GM21360 (cell line): ENCODE results near the gene DNAJC5.

Source experiments
- ATAC-seq: cut with Tn5 transposase; IDR thresholded peaks from one replicate; pipeline ENCODE4 v1.9.1; 2021; ENCODE audit warnings: mild to moderate bottlenecking, moderate library complexity; ENCODE audit not compliant: unreplicated experiment

DNAJC5 gene

DNA sequence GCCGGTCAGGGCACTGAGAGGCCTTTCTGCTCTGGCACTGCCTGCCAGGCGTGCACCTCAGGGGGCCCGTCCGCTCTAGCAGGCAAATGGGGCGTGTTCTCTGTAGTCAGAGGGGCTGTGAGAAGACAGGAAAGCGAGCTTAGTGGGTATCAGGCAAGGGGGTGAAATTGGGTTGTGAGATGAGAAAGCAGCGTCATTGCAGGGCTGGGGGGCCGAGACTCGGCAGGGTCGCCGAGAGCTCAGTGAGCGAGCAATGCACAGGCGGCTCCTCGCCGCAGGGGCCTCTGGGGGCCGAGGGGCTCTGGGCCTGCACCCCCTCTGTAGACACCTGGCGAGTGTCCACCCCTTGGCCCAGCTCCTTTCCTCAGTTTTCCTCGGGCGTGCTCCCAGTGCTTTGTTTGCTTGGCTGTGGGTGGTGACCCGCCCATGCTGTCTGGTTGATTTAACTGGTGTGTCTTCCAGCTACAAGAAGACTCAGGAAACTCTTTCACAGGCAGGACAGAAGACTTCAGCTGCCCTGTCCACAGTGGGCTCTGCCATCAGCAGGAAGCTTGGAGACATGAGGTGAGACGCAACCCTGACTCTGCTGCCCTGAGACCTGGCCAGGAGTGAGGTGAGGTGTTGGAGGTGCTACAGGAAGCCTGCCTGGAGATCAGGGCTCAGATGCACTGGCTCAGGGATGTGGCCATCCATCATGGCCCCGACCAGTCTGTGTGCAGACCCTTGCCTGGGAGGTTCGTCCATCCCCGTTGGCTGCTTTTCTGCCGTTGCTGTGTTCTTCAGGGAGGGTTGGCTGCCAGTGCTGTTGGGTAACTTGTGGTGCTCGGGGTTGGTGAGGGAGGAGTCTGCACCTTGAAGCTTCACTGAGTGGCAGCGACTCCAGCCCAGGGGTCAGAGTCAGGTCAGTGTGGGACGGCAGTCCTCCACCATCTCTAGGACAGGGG lies 12.4 kb upstream of the DNAJC5 start:
- no peak for ATAC-seq

DNA sequence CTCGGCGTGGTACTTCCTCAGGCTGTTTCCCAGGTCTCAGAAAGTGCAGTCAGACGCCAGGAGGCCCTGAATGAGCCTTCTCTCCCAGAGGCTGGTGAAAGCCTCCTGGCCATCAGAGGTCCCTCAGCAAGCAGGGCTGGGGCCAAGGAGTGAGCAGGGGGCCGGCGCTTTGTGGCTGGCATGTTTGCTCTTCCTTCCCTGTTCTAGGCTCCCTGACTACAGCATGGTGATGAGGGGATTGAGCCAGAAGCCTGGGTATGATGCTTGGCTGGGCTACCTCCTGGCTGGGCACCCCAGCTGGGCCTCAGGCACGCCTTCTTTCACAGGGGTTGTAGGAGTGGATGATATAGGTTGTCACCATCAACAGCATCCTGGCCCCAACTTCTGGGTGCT lies 11.7 kb upstream of the DNAJC5 start:
- ATAC-seq = no peak

DNA sequence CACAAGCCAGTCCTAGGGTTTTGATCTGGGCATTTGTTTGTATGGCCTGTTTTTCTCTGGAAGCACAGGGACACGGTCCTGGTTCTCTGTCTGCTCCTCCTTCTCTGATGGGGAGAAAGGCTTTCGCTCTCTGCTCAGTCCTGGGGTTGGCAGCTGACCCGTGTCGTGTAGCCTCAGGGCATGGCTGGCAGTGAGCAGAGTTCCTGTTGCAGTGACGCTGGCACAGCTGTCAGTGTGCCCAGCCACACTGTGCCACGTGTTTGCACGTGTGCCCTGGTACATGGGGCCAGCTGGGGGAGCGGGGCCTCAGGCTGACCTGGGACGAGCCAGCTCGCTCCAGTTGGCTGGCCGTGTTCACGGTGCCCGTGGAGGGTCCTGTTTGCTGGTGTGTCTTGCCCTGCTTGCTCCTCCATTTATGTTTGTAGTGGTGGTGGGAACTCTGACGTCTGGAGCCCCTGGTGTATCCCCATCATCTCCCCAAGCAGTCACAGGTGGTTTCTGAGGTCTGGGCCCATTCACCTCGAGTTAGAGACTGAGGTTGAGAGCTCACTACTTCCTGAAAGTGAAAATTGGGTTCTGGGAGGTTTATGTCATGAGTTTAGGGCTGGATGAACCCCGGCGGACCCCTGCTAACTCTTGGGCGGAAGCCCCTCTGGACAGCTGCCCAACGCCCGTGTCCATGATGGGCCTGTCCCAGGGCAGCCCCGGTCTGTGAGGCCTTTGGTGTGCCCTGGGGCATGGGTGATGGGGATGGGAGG lies 10.2 kb upstream of the DNAJC5 start:
- ATAC-seq = no peak

DNA sequence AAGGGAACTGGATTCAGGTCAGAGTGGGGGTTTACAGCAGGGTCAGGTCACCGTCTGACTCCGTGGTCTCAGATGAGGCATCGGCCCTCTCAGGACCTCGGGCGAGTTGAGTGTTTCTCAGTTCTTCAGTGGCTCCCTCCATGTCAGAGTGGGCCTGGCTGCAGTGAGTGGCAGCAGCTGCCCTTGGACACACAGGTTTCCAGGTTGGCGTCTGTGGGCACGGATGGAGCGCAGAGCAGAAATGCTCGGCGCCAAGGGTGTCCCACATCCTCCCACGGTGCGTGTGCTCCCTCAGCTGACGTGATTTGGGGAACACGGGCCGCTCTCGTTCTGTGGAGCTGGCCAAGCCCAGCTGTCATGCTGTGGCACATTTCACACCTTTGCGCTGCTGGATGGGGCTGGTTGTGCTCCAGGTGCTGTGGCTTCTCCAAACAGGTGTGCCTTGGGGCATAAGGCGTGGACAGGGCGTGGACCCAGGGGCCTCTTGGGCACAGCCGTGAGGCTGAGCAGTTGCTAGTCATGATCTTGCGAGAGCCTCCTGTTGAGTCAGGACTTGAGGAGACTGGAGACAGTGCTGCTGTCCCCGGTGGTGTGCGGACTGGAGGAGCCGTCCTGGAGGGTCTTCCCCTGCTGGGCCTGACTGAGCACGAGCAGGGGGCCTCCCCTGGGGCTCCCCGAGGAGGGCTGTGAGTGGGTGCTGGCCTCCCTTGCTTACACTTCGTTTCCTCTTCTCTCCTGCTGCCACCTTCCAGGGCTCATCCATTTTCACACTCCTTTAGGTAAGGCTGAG lies 9.5 kb upstream of the DNAJC5 start:
- no peak for ATAC-seq

DNA sequence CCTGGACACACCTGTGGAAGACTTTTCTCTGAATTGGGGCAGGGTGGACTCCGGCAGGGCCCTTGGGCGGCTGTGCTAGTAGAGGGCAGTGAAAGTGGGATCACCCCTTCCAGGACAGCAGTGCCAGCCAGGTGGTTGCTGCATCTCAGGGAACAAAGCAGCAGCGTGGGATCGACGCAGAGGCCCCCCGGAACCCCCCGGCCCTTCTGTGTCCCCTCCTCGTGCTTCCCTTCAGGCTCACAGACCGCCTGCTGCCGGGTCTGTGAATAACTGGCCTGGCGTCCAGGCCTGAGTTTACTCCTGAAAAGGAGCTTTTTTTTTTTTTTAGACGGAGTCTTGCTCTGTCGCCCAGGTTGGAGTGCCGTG lies 8.9 kb upstream of the DNAJC5 start:
- ATAC-seq = no peak

DNA sequence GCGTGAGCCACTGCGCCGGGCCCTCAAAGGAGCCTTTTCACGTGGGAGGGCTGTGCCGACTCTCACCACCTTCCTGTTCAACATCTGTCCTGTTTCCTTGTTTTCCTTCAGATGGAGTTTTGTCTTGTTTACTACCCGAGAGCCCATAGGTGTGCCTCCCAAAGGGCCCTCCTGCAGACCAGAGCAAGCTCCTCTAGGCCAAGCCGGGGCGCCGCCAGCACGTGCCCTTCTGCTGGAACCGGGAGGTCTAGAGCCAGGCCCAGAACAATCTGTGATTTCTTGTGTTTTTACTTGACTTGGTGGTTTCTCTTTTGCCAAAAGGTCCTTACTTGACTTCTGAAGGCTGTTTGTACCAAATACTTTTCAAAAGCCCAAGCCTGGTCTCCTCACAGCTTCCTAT lies 8.0 kb upstream of the DNAJC5 start:
- no peak for ATAC-seq

DNA sequence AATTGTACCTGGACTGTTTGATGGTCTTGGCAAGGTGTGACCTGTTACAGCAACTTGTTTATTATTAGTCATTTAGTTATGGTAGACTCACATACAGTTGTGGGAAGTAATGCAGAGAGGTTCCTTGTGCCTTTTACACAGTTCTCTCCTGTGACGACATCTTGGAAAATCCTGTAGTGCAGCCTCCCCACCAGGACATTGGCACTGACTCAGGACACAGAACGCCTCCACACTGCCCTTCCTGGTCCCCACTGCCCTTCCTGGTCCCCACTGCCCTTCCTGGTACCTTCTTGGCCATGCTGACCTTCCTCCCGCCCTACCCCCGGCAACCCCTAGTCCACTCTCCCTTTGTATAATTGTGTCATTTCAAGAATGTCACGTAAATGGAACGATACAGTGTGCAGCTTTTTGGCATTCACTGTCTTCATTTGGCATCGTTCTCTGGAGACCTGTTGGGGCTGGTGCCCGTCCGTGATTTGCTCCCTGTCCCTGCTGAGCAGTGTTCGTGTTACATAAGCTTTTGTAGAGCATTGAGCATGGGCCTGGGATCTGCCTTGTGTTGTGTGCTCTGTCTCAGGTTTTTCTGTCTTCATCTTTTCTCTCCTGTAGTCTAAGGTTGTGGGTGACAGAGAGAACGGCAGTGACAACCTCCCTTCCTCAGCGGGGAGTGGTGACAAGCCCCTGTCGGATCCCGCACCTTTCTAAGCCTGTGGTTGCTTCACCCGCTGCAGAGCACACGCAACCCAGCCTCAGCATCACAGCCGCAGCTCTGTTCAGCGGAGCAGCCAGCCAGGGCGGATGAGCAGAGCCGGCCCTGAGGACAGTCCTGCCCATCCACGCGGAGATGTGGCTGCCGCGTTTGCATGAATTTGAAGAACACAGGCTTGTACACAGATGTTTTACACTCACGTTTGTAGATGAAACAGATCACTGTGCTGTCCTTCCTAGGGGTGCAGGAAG lies 5.4 kb upstream of the DNAJC5 start:
- ATAC-seq = no peak

DNA sequence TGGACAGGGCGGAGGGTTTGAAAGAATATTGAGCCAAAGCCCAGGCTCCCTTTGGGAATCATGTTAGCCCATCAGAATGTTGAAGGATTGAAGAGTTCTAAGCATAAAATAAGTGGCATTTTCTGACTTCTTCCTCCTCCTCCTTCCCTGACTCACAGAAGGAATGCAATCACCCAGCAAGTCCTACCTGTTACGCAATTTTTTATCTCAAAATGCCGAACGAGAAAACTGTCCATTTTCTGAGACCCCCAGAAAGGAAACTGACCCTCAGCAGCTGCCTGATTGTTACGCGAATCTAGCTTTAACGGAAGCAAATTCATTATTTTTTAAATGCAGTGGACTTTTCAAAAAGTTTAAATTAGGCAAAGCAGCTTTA lies 4.7 kb upstream of the DNAJC5 start:
- no peak for ATAC-seq

DNA sequence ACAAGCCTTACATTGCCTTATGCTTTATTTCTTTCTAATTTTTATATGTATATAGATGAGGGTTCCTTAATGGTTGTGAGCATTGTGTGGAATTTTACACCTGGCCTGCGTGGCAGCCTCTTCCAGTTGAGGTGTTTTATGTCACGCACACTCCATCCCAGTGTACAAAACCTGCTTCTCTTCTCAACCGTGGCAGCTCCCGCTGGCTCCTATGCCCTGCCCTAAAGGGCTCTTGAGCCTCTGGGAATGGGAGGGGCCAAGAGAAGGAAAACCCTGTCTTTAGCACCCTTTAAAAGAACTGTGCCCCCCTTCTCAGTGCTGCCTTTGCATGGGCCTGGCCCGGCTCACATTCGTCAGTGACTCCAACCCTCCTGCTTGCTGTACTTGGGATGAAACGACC lies 4.3 kb upstream of the DNAJC5 start:
- ATAC-seq = no peak

DNA sequence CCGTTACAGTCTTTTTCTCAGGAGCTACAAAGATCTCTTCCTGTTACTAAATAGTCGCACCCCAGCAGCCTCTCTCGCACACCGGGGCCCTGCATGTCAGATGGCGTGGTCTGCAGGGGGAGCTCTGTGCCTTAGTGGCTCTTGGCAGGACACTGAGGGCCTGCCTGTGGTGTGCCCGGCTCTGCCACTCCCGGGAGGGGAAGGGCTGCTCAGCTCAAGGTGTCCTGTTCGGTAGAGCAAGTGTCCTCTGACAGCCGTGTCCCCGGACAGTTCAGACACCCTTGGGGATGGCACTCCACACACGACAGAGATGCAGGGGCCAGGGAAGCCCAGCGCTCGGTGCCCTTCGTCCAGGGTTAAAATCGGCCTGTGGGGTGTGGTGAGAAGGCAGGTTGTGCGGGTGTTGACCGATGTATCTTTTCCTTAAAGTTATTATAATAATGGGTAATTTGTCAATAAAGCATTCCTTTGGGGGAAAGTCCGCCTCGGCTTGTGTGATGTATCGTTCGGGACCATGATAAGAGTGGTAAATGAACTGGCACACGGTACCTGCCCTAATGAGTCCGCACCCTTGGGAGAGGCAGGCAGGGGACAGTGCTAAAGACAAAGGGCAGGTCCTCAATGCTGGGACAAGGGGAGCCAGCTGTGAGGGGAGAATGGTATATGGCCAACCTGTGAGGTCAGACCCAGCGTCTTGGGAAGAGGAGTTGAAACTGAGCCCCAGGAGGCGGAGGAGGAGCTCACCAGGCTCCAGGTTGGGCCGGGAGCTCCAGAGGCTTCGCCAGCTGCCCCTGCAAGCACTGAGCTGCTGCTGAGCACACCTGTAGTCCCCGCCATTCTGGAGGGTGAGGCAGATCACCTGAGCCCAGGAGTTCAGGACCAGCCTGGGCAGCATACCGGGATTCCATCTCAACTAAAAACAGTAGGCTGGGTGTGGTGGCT lies 3.6 kb upstream of the DNAJC5 start:
- no peak for ATAC-seq

DNA sequence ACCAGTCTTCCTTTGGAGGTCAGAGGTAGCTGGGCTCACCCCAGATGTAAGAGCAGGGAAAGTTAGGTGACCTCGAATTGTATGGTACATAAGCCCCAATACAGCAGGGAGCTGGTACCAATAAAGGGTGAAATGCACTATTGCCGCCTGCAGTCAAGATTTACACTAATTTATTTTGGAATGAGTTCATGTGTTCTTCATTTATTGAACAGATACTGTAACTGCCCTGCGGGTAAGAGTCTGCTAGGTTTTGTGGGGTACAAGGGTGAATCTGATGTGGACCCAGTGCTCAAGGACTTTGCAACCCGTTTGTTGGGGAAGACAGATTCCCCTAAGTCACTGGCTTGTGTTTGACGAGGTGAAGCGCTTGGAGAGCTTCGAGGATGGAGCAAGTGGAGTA lies 2.5 kb upstream of the DNAJC5 start:
- ATAC-seq = no peak

DNA sequence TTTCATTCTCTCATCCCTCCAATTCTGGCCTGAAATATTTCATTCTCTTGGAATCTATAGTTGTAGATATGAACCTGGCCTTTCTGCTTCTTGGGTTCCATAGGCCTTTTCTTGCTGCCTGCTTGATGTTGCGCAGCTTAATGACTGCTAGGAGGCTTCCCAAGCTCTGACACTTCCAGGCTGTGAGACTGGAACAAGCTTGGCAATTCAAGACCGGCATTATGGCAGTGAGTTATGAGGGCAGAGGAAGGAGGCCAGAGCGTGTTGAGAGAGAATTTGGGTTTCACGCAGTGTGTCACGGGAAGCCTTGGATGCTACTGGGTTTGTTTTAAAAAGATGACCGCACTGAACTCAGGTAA lies 948 bp upstream of the DNAJC5 start:
- no peak for ATAC-seq

DNA sequence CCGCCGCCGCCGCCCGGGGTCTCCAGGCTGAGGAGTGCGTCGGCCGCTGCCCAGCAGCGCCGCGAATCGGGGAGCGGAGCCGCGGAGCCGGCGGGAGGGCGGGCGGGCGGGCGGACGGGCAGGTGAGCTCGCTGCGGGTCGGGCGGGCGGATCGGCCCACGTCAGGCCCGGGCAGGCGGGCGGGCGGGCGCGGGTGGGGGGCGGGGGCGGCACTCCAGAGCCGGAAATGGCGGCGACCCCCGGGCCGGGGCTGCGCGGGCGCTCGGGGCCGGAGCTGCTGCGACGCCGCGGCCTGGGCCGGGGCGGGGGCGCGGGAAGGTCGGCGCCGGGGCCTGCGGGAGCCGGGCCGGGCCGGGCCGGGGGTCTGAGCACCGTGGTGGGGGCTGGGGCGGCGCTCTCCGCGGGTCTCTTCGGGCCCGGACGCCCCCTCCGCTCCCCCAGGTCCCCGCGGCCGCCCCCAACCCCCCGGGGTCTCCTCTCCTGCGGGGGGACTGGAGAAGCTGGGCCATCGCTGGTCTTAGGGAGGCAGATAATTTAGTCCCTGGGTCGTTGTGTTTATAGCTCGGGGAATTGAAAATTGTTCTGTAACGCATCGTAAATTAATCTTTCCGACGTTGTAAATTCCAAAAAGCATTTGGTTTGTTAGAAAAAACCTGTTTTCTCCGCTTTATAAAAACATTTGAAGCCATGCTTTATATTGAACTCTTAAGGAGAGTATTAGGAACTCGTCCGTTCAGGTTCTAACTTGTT lies 451 bp downstream of the DNAJC5 start:
- peak; percentile 12 for ATAC-seq

DNA sequence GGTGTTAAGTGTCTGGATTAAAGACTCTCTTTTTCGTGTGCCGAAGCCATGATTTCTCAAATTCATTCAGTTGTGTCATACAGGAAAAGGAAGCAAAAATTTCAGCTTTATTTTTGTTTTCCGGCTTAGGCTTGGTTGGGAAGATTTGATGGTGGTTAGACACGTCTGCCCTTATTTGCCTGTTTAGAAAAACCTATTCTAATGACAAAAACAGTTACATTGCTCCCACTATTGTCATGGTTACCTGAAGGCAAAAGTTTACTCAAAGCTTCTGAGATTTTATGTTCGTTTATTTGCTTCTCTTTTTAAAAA lies 982 bp downstream of the DNAJC5 start:
- no peak for ATAC-seq

DNA sequence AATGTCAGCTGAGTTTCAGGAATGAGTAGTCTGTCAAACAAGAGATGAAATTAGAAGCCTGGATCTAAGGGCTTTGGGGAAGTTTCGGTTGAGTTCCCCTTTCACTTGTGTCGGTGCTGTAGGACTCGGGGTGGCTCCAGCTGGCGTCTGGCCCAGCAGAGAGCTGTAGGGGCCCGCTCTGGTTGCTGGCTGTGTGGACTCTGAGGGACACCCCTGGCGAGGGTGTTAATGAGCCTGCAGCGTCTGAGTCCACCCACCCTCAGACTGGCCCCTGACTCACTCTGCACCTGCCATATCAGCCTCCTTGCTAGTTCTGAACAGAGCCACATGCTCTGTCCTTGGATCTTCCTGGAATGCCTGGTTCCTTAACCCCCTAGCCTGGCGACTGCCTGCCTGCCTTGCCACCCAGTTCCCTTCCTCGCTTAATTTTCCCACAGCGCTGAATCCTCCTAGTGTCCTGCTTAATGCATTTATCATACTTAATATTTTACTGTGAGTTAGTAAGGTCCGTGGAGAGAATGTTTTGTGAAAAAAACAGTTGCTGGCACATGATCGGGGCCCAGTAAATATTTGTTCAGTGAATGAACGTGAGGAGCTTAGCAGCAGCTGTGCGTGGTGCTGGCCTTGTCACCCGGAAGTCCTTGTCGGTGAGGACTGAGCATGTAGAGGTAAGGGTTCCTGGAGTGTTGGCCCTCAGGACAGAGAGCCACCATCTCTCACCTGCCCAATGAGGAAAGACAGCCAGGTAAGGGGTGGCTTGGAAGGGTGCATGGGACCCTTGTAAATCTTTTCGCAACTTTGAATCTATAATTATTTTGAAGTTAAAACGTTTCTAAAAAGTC lies 1.6 kb downstream of the DNAJC5 start:
- no peak for ATAC-seq

DNA sequence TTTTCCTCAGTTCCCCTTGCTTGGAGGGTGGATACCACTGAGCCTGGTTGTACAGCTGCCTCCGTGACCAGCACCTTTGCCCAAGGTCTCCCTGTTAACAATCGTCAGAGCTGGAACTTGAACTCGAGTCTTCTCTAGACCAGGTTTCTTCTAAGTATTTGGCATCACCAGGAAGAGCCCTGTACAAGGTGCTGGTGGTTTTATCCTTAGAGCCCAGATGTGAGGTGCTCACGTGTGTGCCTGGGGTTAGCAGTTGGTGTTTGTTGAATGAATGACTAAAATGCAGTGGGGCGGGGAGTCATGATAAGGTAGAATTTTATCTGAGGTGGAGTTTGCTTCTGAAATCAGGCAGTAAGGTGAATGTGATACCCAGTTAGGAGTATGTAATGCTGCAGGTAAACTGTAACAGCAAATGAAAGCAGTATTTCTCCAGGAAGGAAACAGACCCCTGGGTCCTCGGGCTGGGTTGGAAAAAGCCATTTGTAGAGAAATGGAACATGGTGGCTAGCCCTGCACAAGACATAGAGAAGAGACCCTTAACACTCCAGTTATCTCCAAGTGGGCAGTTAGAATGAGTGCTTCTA lies 3.1 kb downstream of the DNAJC5 start:
- no peak for ATAC-seq

DNA sequence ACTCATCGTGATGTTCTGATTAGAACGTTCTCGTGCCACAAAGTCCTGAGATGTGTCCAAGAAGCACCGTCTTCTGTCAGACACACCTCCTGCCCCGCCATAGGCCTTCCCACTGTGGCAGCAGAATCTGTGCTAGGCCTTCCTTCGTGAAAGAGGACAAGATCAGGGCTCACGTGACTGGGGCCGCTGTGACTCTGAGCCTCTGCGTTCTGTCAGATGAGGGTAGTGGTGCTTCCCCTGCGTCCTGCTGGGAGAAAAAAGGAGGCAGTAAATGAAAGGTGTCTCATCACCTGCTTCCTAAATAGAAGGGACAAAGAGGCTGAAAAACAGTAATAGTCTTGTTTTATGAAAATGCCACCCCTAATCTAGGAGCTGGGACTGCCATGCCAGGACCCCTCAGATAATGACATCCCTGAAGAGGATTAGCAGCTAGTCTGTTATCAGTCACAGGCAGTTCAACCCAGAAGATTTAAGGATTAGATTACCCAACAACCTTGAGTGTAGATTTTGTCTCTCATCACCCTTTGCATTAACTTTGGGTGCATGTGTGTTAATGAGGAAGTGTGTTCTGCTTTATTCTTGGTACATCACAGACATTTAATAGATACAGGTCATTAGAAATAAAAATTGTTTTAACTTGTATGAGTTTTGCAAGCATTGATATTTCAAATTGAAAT lies 4.1 kb downstream of the DNAJC5 start:
- ATAC-seq = no peak
